GM23338 (cell line): ENCODE data around the gene FOCAD. TPM values are rescaled to one million over a fixed set of nuclear protein-coding genes. Genes with fewer than 3 reads are reported as not detected.

Experiments
- ATAC-seq: fragments of 200-7000 bp; cut with Tn5 transposase; 3 replicates; pipeline ENCODE4 v1.9.1; 2020
- DNase-seq: peaks from one replicate; pipeline ENCODE4 v3.0.0-alpha.2; 2015; ENCODE audit warnings: low spot score
- H2AFZ ChIP-seq: fragments of 200-600 bp; sonication (generic); 2 replicates; pipeline ENCODE4 v1.8.0; 2016; ENCODE audit warnings: antibody characterized with exemption, mild to moderate bottlenecking, moderate library complexity
- H3F3A ChIP-seq: fragments of 200-600 bp; sonication (generic); replicated peaks from 2 replicates; pipeline ENCODE4 v1.8.0; 2017; ENCODE audit warnings: antibody characterized with exemption, mixed run types, low read depth
- H3K27ac ChIP-seq: fragments of 200-600 bp; sonication (generic); 2 replicates; pipeline ENCODE4 v1.6.1; 2016; ENCODE audit warnings: low read depth
- H3K27me3 ChIP-seq: fragments of 200-600 bp; sonication (generic); 2 replicates; pipeline ENCODE4 v1.8.0; 2016; ENCODE audit warnings: mild to moderate bottlenecking, mixed run types, moderate library complexity; ENCODE audit not compliant: insufficient read depth
- H3K36me3 ChIP-seq: fragments of 200-600 bp; sonication (generic); 2 replicates; pipeline ENCODE4 v1.8.0; 2016; ENCODE audit warnings: mild to moderate bottlenecking; ENCODE audit not compliant: insufficient read depth
- H3K4me1 ChIP-seq: fragments of 200-600 bp; sonication (generic); 2 replicates; pipeline ENCODE4 v1.8.0; 2016; ENCODE audit warnings: mild to moderate bottlenecking, moderate library complexity; ENCODE audit not compliant: insufficient read depth
- H3K4me2 ChIP-seq: fragments of 200-600 bp; sonication (generic); 2 replicates; pipeline ENCODE4 v1.7.1; 2017; ENCODE audit warnings: mixed run types
- H3K4me3 ChIP-seq: fragments of 200-600 bp; sonication (generic); 2 replicates; pipeline ENCODE4 v1.6.1; 2016; ENCODE audit warnings: mixed run types
- H3K79me2 ChIP-seq: fragments of 200-600 bp; sonication (generic); replicated peaks from 2 replicates; pipeline ENCODE4 v1.8.0; 2017; ENCODE audit warnings: mild to moderate bottlenecking; ENCODE audit not compliant: insufficient read depth
- H3K9me2 ChIP-seq: fragments of 200-600 bp; sonication (generic); 2 replicates; pipeline ENCODE4 v1.8.0; 2017; ENCODE audit not compliant: insufficient read depth
- H4K20me1 ChIP-seq: fragments of 200-600 bp; sonication (generic); replicated peaks from 2 replicates; pipeline ENCODE4 v1.8.0; 2017; ENCODE audit warnings: mild to moderate bottlenecking; ENCODE audit not compliant: insufficient read depth
- H3K27ac Mint-ChIP-seq: 2 replicates; pipeline ENCODE4 v1.8.0; 2020; ENCODE audit warnings: inconsistent platforms, mild to moderate bottlenecking, moderate library complexity, mixed read lengths
- H3K27me3 Mint-ChIP-seq: 3 replicates; pipeline ENCODE4 v1.8.0; 2022; ENCODE audit warnings: low read depth, mild to moderate bottlenecking, moderate library complexity, mixed read lengths, inconsistent platforms; ENCODE audit not compliant: insufficient read depth, poor library complexity
- H3K36me3 Mint-ChIP-seq: 3 replicates; pipeline ENCODE4 v1.8.0; 2021; ENCODE audit warnings: low read depth, mild to moderate bottlenecking, inconsistent platforms, moderate library complexity, mixed read lengths
- H3K4me1 Mint-ChIP-seq: 3 replicates; pipeline ENCODE4 v1.8.0; 2020; ENCODE audit warnings: mild to moderate bottlenecking, inconsistent platforms, mixed read lengths
- H3K4me3 Mint-ChIP-seq: 3 replicates; pipeline ENCODE4 v1.8.0; 2021; ENCODE audit warnings: moderate library complexity, mild to moderate bottlenecking, inconsistent platforms, mixed read lengths
- H3K9me3 Mint-ChIP-seq: 3 replicates; pipeline ENCODE4 v1.8.0; 2020; ENCODE audit warnings: moderate library complexity, mild to moderate bottlenecking, inconsistent platforms, mixed read lengths
- CREB1 ChIP-seq: fragments of 250-450 bp; sonication (Bioruptor Pico); IDR thresholded peaks from 2 replicates; pipeline ENCODE4 v1.5.0; 2020; ENCODE audit warnings: low read depth, mild to moderate bottlenecking, moderate library complexity
- EZH2 ChIP-seq: fragments of 200-600 bp; sonication (generic); IDR thresholded peaks from one replicate; pipeline ENCODE4 v1.8.0; 2017; ENCODE audit warnings: antibody characterized with exemption, mild to moderate bottlenecking, low read depth; ENCODE audit not compliant: unreplicated experiment
- EZH2phosphoT487 ChIP-seq: fragments of 200-600 bp; sonication (generic); IDR thresholded peaks from one replicate; pipeline ENCODE4 v1.8.1; 2018; ENCODE audit warnings: antibody characterized with exemption; ENCODE audit not compliant: unreplicated experiment
- JUNB ChIP-seq: IDR thresholded peaks from one replicate; pipeline ENCODE4 v1.6.1; 2016; ENCODE audit warnings: antibody characterized with exemption; ENCODE audit not compliant: unreplicated experiment
- NANOG ChIP-seq: IDR thresholded peaks from 2 replicates; pipeline ENCODE4 v1.6.1; 2016; ENCODE audit warnings: antibody characterized with exemption, borderline replicate concordance
- POLR2AphosphoS5 ChIP-seq: IDR thresholded peaks from 2 replicates; pipeline ENCODE4 v1.6.1; 2016; ENCODE audit warnings: antibody characterized with exemption, low read depth
- STAT1 ChIP-seq: IDR thresholded peaks from one replicate; pipeline ENCODE4 v1.6.1; 2016; ENCODE audit warnings: antibody characterized with exemption; ENCODE audit not compliant: unreplicated experiment
- ZNF331 ChIP-seq: fragments of 250-450 bp; sonication (Bioruptor Pico); IDR thresholded peaks from 2 replicates; pipeline ENCODE4 v1.5.0; 2020; ENCODE audit warnings: low read depth, mild to moderate bottlenecking, moderate library complexity
- polyA plus RNA-seq: library from polyadenylated mRNA; unstranded; fragments of >200 nt; fragmentation: Nextera tagmentation; extraction: Ambion mirVana; gene quantifications from 2 replicates; pipeline ENCODE4 v1.2.1, GENCODE V29; 2016
- total RNA-seq: library from RNA; depleted of rRNA; stranded (reverse); fragments of >200 nt; shearing (Covaris generic); gene quantifications from 2 replicates; pipeline ENCODE4 v1.2.3, GENCODE V29; 2014
- TF ChIP-seq, protein P1 (sequence below): IDR thresholded peaks from one replicate; pipeline ENCODE4 v1.6.1; 2018; ENCODE audit warnings: antibody characterized with exemption; ENCODE audit not compliant: unreplicated experiment
- TF ChIP-seq, protein P2 (sequence below), 2 experiments: fragments of 200-600 bp in 1 of 2; sonication (generic) in 1 of 2; conservative IDR thresholded peaks; 2 replicates each; pipeline versions ENCODE4 v1.5.1 to v1.6.1; 2016 to 2017; ENCODE audit warnings: antibody characterized with exemption in 2 of 2, low read depth in 2 of 2, mild to moderate bottlenecking in 2 of 2, moderate library complexity in 1 of 2
- TF ChIP-seq, protein P3 (sequence below): fragments of 250-450 bp; sonication (Bioruptor Pico); IDR thresholded peaks from 2 replicates; pipeline ENCODE4 v1.5.0; 2020; ENCODE audit warnings: mild to moderate bottlenecking, moderate library complexity
- TF ChIP-seq, protein P4 (sequence below): IDR thresholded peaks from 2 replicates; pipeline ENCODE4 v1.6.1; 2016; ENCODE audit warnings: antibody characterized with exemption

FOCAD gene
- total and polyA plus RNA-seq, 2 experiments from 2014 or later = 13.7 to 66.5 TPM

DNA sequence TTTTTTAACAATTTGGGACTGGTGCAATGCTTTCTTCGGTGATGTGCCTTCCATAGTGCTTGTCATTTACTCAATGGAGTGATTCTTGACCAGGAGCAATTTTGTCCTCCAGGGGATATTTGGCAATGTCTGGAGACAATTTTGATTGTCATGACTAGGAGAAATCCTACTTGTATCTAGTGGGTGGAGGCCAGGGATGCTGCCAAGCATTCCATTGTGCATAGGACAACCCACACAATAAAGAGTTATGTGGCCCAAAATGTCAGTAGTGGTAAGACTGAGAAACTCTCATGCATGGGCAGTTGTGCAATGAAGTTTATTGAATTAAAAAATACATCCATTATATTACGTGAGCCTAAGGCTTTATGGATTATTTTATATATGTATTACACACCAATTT, 70.5 kb downstream of the FOCAD start (continued):
- TF ChIP-seq, protein P1, sequence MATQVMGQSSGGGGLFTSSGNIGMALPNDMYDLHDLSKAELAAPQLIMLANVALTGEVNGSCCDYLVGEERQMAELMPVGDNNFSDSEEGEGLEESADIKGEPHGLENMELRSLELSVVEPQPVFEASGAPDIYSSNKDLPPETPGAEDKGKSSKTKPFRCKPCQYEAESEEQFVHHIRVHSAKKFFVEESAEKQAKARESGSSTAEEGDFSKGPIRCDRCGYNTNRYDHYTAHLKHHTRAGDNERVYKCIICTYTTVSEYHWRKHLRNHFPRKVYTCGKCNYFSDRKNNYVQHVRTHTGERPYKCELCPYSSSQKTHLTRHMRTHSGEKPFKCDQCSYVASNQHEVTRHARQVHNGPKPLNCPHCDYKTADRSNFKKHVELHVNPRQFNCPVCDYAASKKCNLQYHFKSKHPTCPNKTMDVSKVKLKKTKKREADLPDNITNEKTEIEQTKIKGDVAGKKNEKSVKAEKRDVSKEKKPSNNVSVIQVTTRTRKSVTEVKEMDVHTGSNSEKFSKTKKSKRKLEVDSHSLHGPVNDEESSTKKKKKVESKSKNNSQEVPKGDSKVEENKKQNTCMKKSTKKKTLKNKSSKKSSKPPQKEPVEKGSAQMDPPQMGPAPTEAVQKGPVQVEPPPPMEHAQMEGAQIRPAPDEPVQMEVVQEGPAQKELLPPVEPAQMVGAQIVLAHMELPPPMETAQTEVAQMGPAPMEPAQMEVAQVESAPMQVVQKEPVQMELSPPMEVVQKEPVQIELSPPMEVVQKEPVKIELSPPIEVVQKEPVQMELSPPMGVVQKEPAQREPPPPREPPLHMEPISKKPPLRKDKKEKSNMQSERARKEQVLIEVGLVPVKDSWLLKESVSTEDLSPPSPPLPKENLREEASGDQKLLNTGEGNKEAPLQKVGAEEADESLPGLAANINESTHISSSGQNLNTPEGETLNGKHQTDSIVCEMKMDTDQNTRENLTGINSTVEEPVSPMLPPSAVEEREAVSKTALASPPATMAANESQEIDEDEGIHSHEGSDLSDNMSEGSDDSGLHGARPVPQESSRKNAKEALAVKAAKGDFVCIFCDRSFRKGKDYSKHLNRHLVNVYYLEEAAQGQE = no peak
- TF ChIP-seq, protein P2, sequence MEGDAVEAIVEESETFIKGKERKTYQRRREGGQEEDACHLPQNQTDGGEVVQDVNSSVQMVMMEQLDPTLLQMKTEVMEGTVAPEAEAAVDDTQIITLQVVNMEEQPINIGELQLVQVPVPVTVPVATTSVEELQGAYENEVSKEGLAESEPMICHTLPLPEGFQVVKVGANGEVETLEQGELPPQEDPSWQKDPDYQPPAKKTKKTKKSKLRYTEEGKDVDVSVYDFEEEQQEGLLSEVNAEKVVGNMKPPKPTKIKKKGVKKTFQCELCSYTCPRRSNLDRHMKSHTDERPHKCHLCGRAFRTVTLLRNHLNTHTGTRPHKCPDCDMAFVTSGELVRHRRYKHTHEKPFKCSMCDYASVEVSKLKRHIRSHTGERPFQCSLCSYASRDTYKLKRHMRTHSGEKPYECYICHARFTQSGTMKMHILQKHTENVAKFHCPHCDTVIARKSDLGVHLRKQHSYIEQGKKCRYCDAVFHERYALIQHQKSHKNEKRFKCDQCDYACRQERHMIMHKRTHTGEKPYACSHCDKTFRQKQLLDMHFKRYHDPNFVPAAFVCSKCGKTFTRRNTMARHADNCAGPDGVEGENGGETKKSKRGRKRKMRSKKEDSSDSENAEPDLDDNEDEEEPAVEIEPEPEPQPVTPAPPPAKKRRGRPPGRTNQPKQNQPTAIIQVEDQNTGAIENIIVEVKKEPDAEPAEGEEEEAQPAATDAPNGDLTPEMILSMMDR (conservative IDR thresholded peaks at IDR 0.05; ENCODE audit: low read depth in 2 of 2) = no peak
- no peak for TF ChIP-seq EZH2
- no peak for TF ChIP-seq NANOG
- no peak for TF ChIP-seq STAT1
- TF ChIP-seq POLR2AphosphoS5 = no peak
- TF ChIP-seq JUNB = no peak
- TF ChIP-seq CREB1 (CRISPR knock-in tag) = no peak

DNA sequence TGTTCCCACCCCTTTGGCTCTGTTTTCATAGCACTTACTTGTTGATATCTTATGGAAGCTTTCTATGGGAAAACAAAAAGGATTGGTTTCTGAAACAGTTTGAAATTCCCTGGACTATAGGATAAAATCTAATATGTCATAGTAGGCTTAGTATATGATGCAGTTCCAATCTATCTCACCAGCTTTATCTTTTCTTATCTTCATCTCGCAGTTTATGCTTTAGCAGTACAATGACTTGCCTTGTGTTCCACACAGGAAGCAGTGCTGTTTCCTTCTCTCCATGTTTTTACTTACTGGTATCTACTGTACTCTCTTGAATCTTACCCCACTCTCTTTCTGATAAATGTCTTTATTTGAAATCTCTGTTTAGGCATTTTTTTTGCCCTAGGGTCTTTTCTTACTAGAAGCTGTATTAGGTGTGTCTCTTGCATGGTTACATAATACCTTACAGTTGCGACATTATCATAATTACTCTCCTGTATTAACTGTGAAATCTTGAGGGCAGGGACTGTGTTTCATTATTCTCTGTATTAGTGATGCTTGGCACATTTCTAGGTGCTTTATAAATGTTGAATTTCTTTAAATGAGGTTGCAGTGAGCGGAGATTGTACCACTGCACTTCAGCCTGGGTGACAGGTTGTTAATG, 76.3 kb downstream of the FOCAD start:
- no peak overlapping the region for H3K27ac Mint-ChIP-seq
- Histone ChIP-seq H3F3A (no peaks in the 10 kb centered on the region), H3K27me3 (no peaks in the 10 kb centered on the region), H3K36me3 (0 out of 2 replicates have a peak, but pooled peaks cover 3% of the 10 kb centered on the region), H3K4me2 (no peak overlapping the region), H3K4me3 (no peak overlapping the region), H3K79me2 (no peaks in the 10 kb centered on the region), H3K9me2 (no peaks in the 10 kb centered on the region), H3K4me1 (no peaks in the 10 kb centered on the region; the same call in 1 of the 2 replicates), H3K27ac (no peak overlapping the region), H4K20me1 (no peaks in the 10 kb centered on the region), H2AFZ (no peak overlapping the region)
- no peaks in the 10 kb centered on the region for H3K27me3 Mint-ChIP-seq
- no peaks in the 10 kb centered on the region; the same call in 2 of the 3 replicates for H3K9me3 Mint-ChIP-seq
- DNase-seq (no peak), ATAC-seq (no peak)
- H3K4me3 Mint-ChIP-seq = no peak overlapping the region
- H3K4me1 Mint-ChIP-seq = peaks cover 5% of the 10 kb centered on the region; the same call in 2 of the 3 replicates
- H3K36me3 Mint-ChIP-seq = peaks cover 25% of the 10 kb centered on the region
- TF ChIP-seq, protein P3, sequence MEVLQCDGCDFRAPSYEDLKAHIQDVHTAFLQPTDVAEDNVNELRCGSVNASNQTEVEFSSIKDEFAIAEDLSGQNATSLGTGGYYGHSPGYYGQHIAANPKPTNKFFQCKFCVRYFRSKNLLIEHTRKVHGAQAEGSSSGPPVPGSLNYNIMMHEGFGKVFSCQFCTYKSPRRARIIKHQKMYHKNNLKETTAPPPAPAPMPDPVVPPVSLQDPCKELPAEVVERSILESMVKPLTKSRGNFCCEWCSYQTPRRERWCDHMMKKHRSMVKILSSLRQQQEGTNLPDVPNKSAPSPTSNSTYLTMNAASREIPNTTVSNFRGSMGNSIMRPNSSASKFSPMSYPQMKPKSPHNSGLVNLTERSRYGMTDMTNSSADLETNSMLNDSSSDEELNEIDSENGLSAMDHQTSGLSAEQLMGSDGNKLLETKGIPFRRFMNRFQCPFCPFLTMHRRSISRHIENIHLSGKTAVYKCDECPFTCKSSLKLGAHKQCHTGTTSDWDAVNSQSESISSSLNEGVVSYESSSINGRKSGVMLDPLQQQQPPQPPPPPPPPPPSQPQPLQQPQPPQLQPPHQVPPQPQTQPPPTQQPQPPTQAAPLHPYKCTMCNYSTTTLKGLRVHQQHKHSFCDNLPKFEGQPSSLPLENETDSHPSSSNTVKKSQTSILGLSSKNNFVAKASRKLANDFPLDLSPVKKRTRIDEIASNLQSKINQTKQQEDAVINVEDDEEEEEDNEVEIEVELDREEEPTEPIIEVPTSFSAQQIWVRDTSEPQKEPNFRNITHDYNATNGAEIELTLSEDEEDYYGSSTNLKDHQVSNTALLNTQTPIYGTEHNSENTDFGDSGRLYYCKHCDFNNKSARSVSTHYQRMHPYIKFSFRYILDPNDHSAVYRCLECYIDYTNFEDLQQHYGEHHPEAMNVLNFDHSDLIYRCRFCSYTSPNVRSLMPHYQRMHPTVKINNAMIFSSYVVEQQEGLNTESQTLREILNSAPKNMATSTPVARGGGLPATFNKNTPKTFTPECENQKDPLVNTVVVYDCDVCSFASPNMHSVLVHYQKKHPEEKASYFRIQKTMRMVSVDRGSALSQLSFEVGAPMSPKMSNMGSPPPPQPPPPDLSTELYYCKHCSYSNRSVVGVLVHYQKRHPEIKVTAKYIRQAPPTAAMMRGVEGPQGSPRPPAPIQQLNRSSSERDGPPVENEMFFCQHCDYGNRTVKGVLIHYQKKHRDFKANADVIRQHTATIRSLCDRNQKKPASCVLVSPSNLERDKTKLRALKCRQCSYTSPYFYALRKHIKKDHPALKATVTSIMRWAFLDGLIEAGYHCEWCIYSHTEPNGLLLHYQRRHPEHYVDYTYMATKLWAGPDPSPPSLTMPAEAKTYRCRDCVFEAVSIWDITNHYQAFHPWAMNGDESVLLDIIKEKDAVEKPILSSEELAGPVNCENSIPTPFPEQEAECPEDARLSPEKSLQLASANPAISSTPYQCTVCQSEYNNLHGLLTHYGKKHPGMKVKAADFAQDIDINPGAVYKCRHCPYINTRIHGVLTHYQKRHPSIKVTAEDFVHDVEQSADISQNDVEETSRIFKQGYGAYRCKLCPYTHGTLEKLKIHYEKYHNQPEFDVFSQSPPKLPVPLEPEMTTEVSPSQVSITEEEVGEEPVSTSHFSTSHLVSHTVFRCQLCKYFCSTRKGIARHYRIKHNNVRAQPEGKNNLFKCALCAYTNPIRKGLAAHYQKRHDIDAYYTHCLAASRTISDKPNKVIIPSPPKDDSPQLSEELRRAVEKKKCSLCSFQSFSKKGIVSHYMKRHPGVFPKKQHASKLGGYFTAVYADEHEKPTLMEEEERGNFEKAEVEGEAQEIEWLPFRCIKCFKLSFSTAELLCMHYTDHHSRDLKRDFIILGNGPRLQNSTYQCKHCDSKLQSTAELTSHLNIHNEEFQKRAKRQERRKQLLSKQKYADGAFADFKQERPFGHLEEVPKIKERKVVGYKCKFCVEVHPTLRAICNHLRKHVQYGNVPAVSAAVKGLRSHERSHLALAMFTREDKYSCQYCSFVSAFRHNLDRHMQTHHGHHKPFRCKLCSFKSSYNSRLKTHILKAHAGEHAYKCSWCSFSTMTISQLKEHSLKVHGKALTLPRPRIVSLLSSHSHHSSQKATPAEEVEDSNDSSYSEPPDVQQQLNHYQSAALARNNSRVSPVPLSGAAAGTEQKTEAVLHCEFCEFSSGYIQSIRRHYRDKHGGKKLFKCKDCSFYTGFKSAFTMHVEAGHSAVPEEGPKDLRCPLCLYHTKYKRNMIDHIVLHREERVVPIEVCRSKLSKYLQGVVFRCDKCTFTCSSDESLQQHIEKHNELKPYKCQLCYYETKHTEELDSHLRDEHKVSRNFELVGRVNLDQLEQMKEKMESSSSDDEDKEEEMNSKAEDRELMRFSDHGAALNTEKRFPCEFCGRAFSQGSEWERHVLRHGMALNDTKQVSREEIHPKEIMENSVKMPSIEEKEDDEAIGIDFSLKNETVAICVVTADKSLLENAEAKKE = no peak
- TF ChIP-seq CREB1 (CRISPR knock-in tag) (no peak), ZNF331 (CRISPR knock-in tag) (no peak), EZH2phosphoT487 (no peak), EZH2 (no peak), POLR2AphosphoS5 (no peak)
- TF ChIP-seq, protein P4, sequence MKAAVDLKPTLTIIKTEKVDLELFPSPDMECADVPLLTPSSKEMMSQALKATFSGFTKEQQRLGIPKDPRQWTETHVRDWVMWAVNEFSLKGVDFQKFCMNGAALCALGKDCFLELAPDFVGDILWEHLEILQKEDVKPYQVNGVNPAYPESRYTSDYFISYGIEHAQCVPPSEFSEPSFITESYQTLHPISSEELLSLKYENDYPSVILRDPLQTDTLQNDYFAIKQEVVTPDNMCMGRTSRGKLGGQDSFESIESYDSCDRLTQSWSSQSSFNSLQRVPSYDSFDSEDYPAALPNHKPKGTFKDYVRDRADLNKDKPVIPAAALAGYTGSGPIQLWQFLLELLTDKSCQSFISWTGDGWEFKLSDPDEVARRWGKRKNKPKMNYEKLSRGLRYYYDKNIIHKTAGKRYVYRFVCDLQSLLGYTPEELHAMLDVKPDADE = no peak
